Stomach (tissue), 9 donors: ENCODE measurements around the gene ATP5ME. TPM values are rescaled to one million over a fixed set of nuclear protein-coding genes. Genes with fewer than 3 reads are reported as not detected.
A peak's percentile ranks its signal among the peaks of the same experiment; 100 is the strongest.

Experiments used
- DNase-seq, 2 donors: peaks; one replicate each; pipeline versions ENCODE4 v3.0.0 to v3.0.0-alpha.2; 2013 to 2019
- H3K27ac ChIP-seq, 5 donors: fragments of 200-600 bp in 4 of 5; sonication (generic) in 4 of 5; one replicate each; pipeline ENCODE4 v1.5.1; 2013 to 2019; ENCODE audit warnings: mild to moderate bottlenecking in 1 of 5, moderate library complexity in 1 of 5
- H3K27me3 ChIP-seq, 3 donors: fragments of 200-600 bp; sonication (generic); one replicate each; pipeline ENCODE4 v1.5.1; 2017 to 2019; ENCODE audit warnings: mixed run types in 1 of 3
- H3K36me3 ChIP-seq, 4 donors: fragments of 200-600 bp; sonication (generic); 1 replicate in 3 of 4; 2 replicates in 1 of 4; pipeline ENCODE4 v1.5.1; 2016 to 2019
- H3K4me1 ChIP-seq, 4 donors: fragments of 200-600 bp; sonication (generic); one replicate each; pipeline ENCODE4 v1.5.1; 2016 to 2019
- H3K4me3 ChIP-seq, 4 donors: fragments of 200-600 bp; sonication (generic) in 3 of 4; one replicate each; pipeline ENCODE4 v1.5.1; 2016 to 2019; ENCODE audit warnings: mild to moderate bottlenecking in 1 of 4
- H3K9me3 ChIP-seq, 4 donors: fragments of 200-600 bp; sonication (generic); one replicate each; pipeline ENCODE4 v1.5.1; 2016 to 2019
- CTCF ChIP-seq, 7 experiments: fragments of 450-650 bp in 4 of 7; fragments of 200-600 bp in 3 of 7; sonication (generic) in 3 of 7; IDR thresholded peaks; one replicate each; pipeline ENCODE4 v1.5.1; 2016 to 2019; ENCODE audit warnings: antibody characterized with exemption in 7 of 7, control low read depth in 2 of 7, mild to moderate bottlenecking in 1 of 7
- EP300 ChIP-seq: sonication (generic); formaldehyde crosslinking; IDR thresholded peaks from one replicate; pipeline ENCODE4 v1.6.1; 2017; ENCODE audit warnings: antibody characterized with exemption
- POLR2A ChIP-seq, 4 donors: fragments of 450-650 bp; IDR thresholded peaks; one replicate each; pipeline ENCODE4 v1.6.1; 2016; ENCODE audit warnings: antibody characterized with exemption in 4 of 4, control low read depth in 2 of 4, mild to moderate bottlenecking in 1 of 4, moderate library complexity in 1 of 4
- POLR2AphosphoS5 ChIP-seq, 3 donors: sonication (generic); formaldehyde crosslinking; IDR thresholded peaks; one replicate each; pipeline ENCODE4 v1.6.1; 2016; ENCODE audit warnings: antibody characterized with exemption in 3 of 3
- WGBS, 5 donors: extraction: QIAGEN DNeasy Blood & Tissue Kit in 3 of 5; methylation state at CpG; one replicate each; pipeline versions ENCODE4 v1.1.5 to v1.1.7; 2013 to 2018; 5-methylcytosine and 5-hydroxymethylcytosine counted together
- intact Hi-C: fragments of 100-400 bp; cut with DNase I; formaldehyde crosslinking; loops from one replicate; pipeline ENCODE4 v1.15.1; 2023; ENCODE audit warnings: low total_unique reads
- polyA plus RNA-seq, 3 donors: library from polyadenylated mRNA; stranded (reverse); fragments of 200-250 nt; gene quantifications; one replicate each; pipeline ENCODE4 v1.2.3, GENCODE V29; 2013
- total RNA-seq, 5 donors: library from RNA; depleted of rRNA; stranded (reverse); fragments of >200 nt; gene quantifications; one replicate each; pipeline versions ENCODE4 v1.1.0 to v1.2.3, GENCODE V29; 2014 to 2016
- donor health status: healthy with polysubstance abuse.
- donor health status: Bipolar disorder and iron deficiency.
- donor health status: healthy.

ATP5ME gene
- total and polyA plus RNA-seq, 8 donors = 8.0 to 876 (median 471) TPM

- peaks cover 0 to 9% (median 8%) of the 10 kb centered on the region in 4 donors for H3K36me3 ChIP-seq
- no peak overlapping the region for H3K27ac ChIP-seq
- H3K4me1 ChIP-seq = peaks cover 24 to 66% (median 59%) of the 10 kb centered on the region in 4 donors
- peaks cover 0 to 36% (median 0%) of the 10 kb centered on the region in 3 donors for H3K27me3 ChIP-seq
- H3K4me3 ChIP-seq = no peak overlapping the region
- no peak for DNase-seq
- TF ChIP-seq POLR2A (IDR thresholded peaks at IDR 0.05) (no peak), POLR2AphosphoS5 (IDR thresholded peaks at IDR 0.05) (no peak), CTCF (IDR thresholded peaks at IDR 0.05) (no peak), EP300 (no peak)
- WGBS, 5 donors = 81 to 91% (median 89%) methylated on average over 12 to 23 of the region's 23 CpGs
- no peaks in the 10 kb centered on the region for H3K9me3 ChIP-seq
- intact Hi-C loops = no loop called here
Observed at GRCh38 chr4:682490-683172, 8.6 kb upstream of the ATP5ME start.

DNA sequence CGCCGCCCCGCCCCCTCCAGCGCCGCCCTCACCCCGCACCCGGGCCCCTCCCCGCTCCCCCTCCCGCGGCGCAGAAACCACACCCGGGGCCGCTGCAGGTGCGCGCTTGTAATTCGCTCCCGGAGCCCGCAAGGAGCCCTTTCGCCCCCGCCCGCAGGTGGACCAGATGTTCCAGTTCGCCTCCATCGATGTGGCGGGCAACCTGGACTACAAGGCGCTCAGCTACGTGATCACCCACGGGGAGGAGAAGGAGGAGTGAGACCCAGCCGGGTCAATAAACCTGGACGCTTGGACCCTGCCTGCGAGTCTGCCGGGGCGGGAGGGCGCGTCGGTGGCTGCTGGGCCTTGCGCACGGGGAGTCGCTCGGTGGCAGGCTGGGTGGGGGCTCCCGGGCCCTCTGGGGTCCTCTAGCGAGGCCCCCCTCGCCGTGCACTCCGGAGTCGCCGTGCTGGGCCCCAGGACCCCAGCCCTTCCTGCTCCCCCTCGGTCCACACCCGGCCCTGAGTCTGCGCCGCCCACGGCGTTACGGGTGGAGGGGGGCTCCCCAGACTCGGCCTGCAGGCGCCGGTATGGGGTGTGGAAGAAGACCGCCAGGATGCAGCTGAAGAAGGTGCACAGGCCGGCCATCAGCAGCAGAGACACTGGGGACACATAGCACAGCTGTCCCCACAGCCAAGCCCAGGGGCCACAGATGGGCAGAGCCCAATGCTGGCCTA, 7.8 kb upstream of the ATP5ME start:
- H3K4me3 ChIP-seq = peak overlapping the region; percentile 8 to 48 (median 24)
- H3K36me3 ChIP-seq = peaks cover 0 to 9% (median 8%) of the 10 kb centered on the region in 4 donors
- H3K9me3 ChIP-seq = no peaks in the 10 kb centered on the region
- intact Hi-C loops = no loop called here
- H3K4me1 ChIP-seq = peaks cover 17 to 63% (median 58%) of the 10 kb centered on the region in 4 donors
- DNase-seq = peak; percentile 86
- peak overlapping the region in 1 of 5 donors; percentile 34 for H3K27ac ChIP-seq
- 25 to 73% (median 67%) methylated on average over 26 to 58 of the region's 58 CpGs for WGBS, 5 donors
- TF ChIP-seq EP300 (no peak), CTCF (IDR thresholded peaks at IDR 0.05) (no peak), POLR2AphosphoS5 (IDR thresholded peaks at IDR 0.05) (no peak), POLR2A (IDR thresholded peaks at IDR 0.05) (no peak)
- peaks cover 0 to 36% (median 0%) of the 10 kb centered on the region in 3 donors for H3K27me3 ChIP-seq

GRCh38 chr4:680928-681645, 7.0 kb upstream of the ATP5ME start:
- Histone ChIP-seq H3K4me3 (peak overlapping the region; percentile 42 to 74 (median 50)), H3K36me3 (peaks cover 0 to 7% (median 6%) of the 10 kb centered on the region in 4 donors), H3K27me3 (peaks cover 0 to 36% (median 0%) of the 10 kb centered on the region in 3 donors), H3K27ac (peak overlapping the region in 4 of 5 donors; percentile 10 to 70 (median 27)), H3K9me3 (no peaks in the 10 kb centered on the region), H3K4me1 (peaks cover 13 to 64% (median 56%) of the 10 kb centered on the region in 4 donors)
- TF ChIP-seq CTCF (IDR thresholded peaks at IDR 0.05) (no peak), POLR2AphosphoS5 (IDR thresholded peaks at IDR 0.05) (no peak), EP300 (no peak), POLR2A (IDR thresholded peaks at IDR 0.05) (no peak)
- DNase-seq = peak; percentile 67 to 83
- WGBS, 5 donors = 6 to 38% (median 10%) methylated on average over 20 to 56 of the region's 62 CpGs; no CpG with 5 or more reads in 1 of the 5 donors
- intact Hi-C loops = no loop called here

- peaks cover 14 to 69% (median 60%) of the 10 kb centered on the region in 4 donors for H3K4me1 ChIP-seq
- H3K36me3 ChIP-seq = peaks cover 0 to 2% (median under 1%) of the 10 kb centered on the region in 4 donors
- WGBS, 5 donors = 36 to 70% (median 53%) methylated on average over 7 to 17 of the region's 17 CpGs
- peaks cover 0 to 36% (median 0%) of the 10 kb centered on the region in 3 donors for H3K27me3 ChIP-seq
- DNase-seq = peak in 1 of 2 donors; percentile 59
- intact Hi-C loops = no loop called here
- peak overlapping the region in 4 of 5 donors; percentile 10 to 70 (median 27) for H3K27ac ChIP-seq
- no peaks in the 10 kb centered on the region for H3K9me3 ChIP-seq
- TF ChIP-seq CTCF (IDR thresholded peaks at IDR 0.05) (no peak), POLR2AphosphoS5 (IDR thresholded peaks at IDR 0.05) (no peak), POLR2A (IDR thresholded peaks at IDR 0.05) (no peak), EP300 (no peak)
- peak overlapping the region; percentile 42 to 74 (median 50) for H3K4me3 ChIP-seq
Observed at GRCh38 chr4:680551-680927, 6.5 kb upstream of the ATP5ME start.
